Prostate gland (tissue), 1 donor: Measurements from ENCODE around the gene CENPH.
"Not testable (repeated sequence)": the region's sequence is repeated elsewhere in the genome, so short reads cannot be mapped to it uniquely, and the experiment has no call there.

Experiments
- POLR2A ChIP-seq: fragments of 450-650 bp; IDR thresholded peaks from one replicate; pipeline ENCODE4 v1.6.1; 2016; ENCODE audit warnings: antibody characterized with exemption, mild to moderate bottlenecking
- POLR2AphosphoS5 ChIP-seq: sonication (generic); formaldehyde crosslinking; IDR thresholded peaks from one replicate; pipeline ENCODE4 v1.6.1; 2017; ENCODE audit warnings: antibody characterized with exemption

DNA sequence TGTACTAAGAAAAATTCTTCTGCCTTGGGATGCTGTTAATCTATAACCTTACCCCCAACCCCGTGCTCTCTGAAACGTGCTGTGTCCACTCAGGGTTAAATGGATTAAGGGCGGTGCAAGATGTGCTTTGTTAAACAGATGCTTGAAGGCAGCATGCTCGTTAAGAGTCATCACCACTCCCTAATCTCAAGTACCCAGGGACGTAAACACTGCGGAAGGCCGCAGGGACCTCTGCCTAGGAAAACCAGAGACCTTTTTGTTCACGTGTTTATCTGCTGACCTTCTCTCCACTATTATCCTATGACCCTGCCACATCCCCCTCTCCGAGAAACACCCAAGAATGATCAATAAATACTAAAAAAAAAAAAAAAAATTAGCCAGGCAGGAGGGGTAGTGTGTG, 31.4 kb downstream of the CENPH start:
- not testable (repeated sequence) for TF ChIP-seq POLR2AphosphoS5, POLR2A
